Measurements from ENCODE around the gene CCDC102A.

CCDC102A gene

DNA sequence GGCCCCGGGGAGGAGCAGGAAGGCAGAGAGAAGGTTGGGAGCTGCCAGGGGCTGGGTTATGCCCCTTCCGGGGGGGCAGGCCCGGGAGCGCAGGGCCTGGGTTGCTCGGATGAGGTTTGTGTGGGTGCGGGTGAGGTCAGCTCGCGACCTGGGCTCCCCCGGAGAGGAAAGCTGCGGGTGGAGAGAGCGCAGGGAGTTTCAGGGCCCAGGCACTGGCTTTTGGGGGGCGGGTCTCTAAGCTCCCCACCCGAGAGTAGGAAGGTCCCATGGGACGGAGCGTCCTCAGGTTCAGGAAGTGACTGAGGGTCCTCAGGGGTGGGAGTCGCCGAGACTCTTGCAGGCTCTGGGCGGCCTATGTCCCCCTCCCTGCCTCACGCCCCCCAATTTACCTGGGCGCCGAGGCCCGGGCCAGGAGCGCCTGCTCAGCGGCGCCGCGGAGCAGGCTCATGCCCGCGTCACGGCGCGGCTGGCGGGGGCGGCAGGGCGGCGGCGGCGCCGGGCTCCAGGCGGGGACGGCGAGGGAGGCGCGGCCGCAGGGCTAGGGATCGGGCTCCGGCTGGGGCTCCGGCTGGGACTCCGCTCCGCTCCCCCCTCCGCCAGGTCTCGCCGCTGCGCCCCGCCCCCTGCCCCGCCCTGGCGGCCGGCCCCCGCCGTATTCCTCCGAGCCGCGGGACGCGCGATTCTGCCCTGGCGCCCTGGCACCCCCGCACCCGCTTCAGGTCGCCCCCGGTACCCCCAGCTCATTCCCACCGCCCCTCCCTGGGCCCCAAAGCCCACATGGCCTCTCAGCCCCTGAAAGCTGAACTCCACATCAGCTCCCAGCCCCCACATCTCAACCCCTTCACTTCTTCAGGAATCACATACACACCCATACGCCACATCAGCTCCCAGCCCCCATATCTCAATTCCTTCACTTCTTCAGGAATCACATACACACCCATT is 50.2 kb downstream of the CCDC102A start, which contains the start of gene DOK4 (continued):
- TF ChIP-seq PRDM6 (tag by site-specific recombination; IDR thresholded peaks at IDR 0.05) = no peak
- no peak for TF ChIP-seq ZNF548 (tag by site-specific recombination; IDR thresholded peaks at IDR 0.05)
- peak; percentile 33; the same call in 1 of the 2 replicates for TF ChIP-seq KLF8 (tag by site-specific recombination; IDR thresholded peaks at IDR 0.05)
- 0 out of 2 replicates have a peak, but pooled peaks have one; percentile 10 for TF ChIP-seq ZNF777 (tag by site-specific recombination; IDR thresholded peaks at IDR 0.05; ENCODE audit: borderline replicate concordance)
- TF ChIP-seq ZNF157 (tag by site-specific recombination; IDR thresholded peaks at IDR 0.05) = 0 out of 2 replicates have a peak, but pooled peaks have one; percentile 43
- TF ChIP-seq PRDM4 (tag by site-specific recombination; IDR thresholded peaks at IDR 0.05) = 0 out of 2 replicates have a peak, but pooled peaks have one; percentile 16
- TF ChIP-seq ZBTB17 (tag by site-specific recombination; IDR thresholded peaks at IDR 0.05) = no peak
- no peak for TF ChIP-seq SCRT1 (tag by site-specific recombination; IDR thresholded peaks at IDR 0.05; ENCODE audit: borderline replicate concordance)
- no peak for TF ChIP-seq FEZF1 (tag by site-specific recombination; IDR thresholded peaks at IDR 0.05)
- peak; percentile 27; the same call in 1 of the 2 replicates for TF ChIP-seq KLF1 (tag by site-specific recombination; IDR thresholded peaks at IDR 0.05)
- TF ChIP-seq ZNF473 (tag by site-specific recombination; IDR thresholded peaks at IDR 0.05) = no peak
- no peak for TF ChIP-seq ZNF324 (tag by site-specific recombination; IDR thresholded peaks at IDR 0.05)
- TF ChIP-seq HOXA7 (CRISPR knock-in tag; IDR thresholded peaks at IDR 0.05; ENCODE audit: borderline replicate concordance) = no peak
- TF ChIP-seq ZNF114 (tag by site-specific recombination; IDR thresholded peaks at IDR 0.05) = no peak
- TF ChIP-seq ZNF26 (tag by site-specific recombination; IDR thresholded peaks at IDR 0.05) = no peak
- no peak for TF ChIP-seq ZBTB7A (tag by site-specific recombination; IDR thresholded peaks at IDR 0.05; ENCODE audit: low read depth)
- no peak for TF ChIP-seq ZNF513 (tag by site-specific recombination; IDR thresholded peaks at IDR 0.05)
- no peak for TF ChIP-seq SALL2 (tag by site-specific recombination; IDR thresholded peaks at IDR 0.05; ENCODE audit: borderline replicate concordance)
- TF ChIP-seq, protein P1, sequence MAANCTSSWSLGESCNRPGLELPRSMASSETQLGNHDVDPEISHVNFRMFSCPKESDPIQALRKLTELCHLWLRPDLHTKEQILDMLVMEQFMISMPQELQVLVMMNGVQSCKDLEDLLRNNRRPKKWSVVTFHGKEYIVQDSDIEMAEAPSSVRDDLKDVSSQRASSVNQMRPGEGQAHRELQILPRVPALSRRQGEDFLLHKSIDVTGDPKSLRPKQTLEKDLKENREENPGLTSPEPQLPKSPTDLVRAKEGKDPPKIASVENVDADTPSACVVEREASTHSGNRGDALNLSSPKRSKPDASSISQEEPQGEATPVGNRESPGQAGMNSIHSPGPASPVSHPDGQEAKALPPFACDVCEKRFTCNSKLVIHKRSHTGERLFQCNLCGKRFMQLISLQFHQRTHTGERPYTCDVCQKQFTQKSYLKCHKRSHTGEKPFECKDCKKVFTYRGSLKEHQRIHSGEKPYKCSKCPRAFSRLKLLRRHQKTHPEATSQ (tag by site-specific recombination; IDR thresholded peaks at IDR 0.05) = no peak
- no peak for TF ChIP-seq OSR2 (tag by site-specific recombination; IDR thresholded peaks at IDR 0.05)
- peak; percentile 65 for TF ChIP-seq ZNF335 (tag by site-specific recombination; conservative IDR thresholded peaks at IDR 0.05)
- TF ChIP-seq RBAK (tag by site-specific recombination; IDR thresholded peaks at IDR 0.05) = no peak
- no peak for TF ChIP-seq ZNF654 (tag by site-specific recombination; IDR thresholded peaks at IDR 0.05; ENCODE audit: low read depth)
- TF ChIP-seq ZNF433 (tag by site-specific recombination; IDR thresholded peaks at IDR 0.05; ENCODE audit: low read depth) = no peak
- TF ChIP-seq, protein P2, sequence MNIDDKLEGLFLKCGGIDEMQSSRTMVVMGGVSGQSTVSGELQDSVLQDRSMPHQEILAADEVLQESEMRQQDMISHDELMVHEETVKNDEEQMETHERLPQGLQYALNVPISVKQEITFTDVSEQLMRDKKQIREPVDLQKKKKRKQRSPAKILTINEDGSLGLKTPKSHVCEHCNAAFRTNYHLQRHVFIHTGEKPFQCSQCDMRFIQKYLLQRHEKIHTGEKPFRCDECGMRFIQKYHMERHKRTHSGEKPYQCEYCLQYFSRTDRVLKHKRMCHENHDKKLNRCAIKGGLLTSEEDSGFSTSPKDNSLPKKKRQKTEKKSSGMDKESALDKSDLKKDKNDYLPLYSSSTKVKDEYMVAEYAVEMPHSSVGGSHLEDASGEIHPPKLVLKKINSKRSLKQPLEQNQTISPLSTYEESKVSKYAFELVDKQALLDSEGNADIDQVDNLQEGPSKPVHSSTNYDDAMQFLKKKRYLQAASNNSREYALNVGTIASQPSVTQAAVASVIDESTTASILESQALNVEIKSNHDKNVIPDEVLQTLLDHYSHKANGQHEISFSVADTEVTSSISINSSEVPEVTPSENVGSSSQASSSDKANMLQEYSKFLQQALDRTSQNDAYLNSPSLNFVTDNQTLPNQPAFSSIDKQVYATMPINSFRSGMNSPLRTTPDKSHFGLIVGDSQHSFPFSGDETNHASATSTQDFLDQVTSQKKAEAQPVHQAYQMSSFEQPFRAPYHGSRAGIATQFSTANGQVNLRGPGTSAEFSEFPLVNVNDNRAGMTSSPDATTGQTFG (tag by site-specific recombination; IDR thresholded peaks at IDR 0.05; ENCODE audit: borderline replicate concordance) = no peak
- TF ChIP-seq KLF10 (tag by site-specific recombination; IDR thresholded peaks at IDR 0.05) = peak; percentile 38; the same call in 1 of the 2 replicates
- TF ChIP-seq ZFP69B (tag by site-specific recombination; IDR thresholded peaks at IDR 0.05) = no peak
- TF ChIP-seq SP2 (tag by site-specific recombination; IDR thresholded peaks at IDR 0.05) = peak; percentile 67
- TF ChIP-seq GLIS1 (tag by site-specific recombination; IDR thresholded peaks at IDR 0.05) = peak; percentile 78

Measured in HEK293 (cell line).